IMR-90 (cell line): ENCODE measurements around the gene GAD2. TPM values are rescaled to one million over a fixed set of nuclear protein-coding genes. Genes with fewer than 3 reads are reported as not detected.
A peak's percentile ranks its signal among the peaks of the same experiment; 100 is the strongest.

ENCODE experiments used
- ATAC-seq: fragments of 200-7000 bp; cut with Tn5 transposase; 2 replicates; pipeline ENCODE4 v1.9.1; 2020; ENCODE audit warnings: low read depth, mild to moderate bottlenecking, moderate library complexity
- BruUV-seq: library from RNA; stranded (reverse); fragments of 400-500 nt; replicated peaks from 2 replicates; lab custom pipeline; 2021; lab: Mats Ljungman, UMichigan
- CTCF ChIA-PET: fragments of 300-600 bp; formaldehyde crosslinking; extraction: SDS; loops from one replicate; lab custom pipeline; 2021; ENCODE audit warnings: antibody characterized with exemption; lab: Yijun Ruan, JAX
- POLR2A ChIA-PET: fragments of 300-600 bp; sonication (Branson Sonifier 250); formaldehyde crosslinking; loops from one replicate; lab custom pipeline; 2022; ENCODE audit warnings: antibody characterized with exemption; ENCODE audit not compliant: unreplicated experiment; lab: Charles Lee
- DNase-seq: peaks from one replicate; pipeline ENCODE4 v3.0.0; 2013
- H2AFZ ChIP-seq: replicated peaks from 2 replicates; pipeline ENCODE3; 2013; ENCODE audit warnings: low read length, mild to moderate bottlenecking; ENCODE audit not compliant: poor library complexity
- H2AK5ac ChIP-seq: 2 replicates; pipeline ENCODE4 v1.6.1; 2013; ENCODE audit warnings: low read depth, low read length, inconsistent platforms
- H2AK9ac ChIP-seq: replicated peaks from 2 replicates; pipeline ENCODE3; 2013; ENCODE audit warnings: mild to moderate bottlenecking, low read depth, low read length, moderate library complexity; ENCODE audit not compliant: poor library complexity
- H2BK120ac ChIP-seq: 2 replicates; pipeline ENCODE4 v1.6.1; 2013; ENCODE audit warnings: low read depth, low read length, inconsistent platforms
- H2BK15ac ChIP-seq: 3 replicates; pipeline ENCODE4 v1.6.1; 2013; ENCODE audit warnings: low read depth, low read length, inconsistent platforms
- H2BK20ac ChIP-seq: 2 replicates; pipeline ENCODE4 v1.6.1; 2013; ENCODE audit warnings: low read depth, mild to moderate bottlenecking, inconsistent platforms, low read length, moderate library complexity
- H2BK5ac ChIP-seq: 2 replicates; pipeline ENCODE4 v1.6.1; 2013; ENCODE audit warnings: mild to moderate bottlenecking, low read depth, low read length, inconsistent platforms; ENCODE audit not compliant: poor library complexity, severe bottlenecking
- H3K14ac ChIP-seq: replicated peaks from 2 replicates; pipeline ENCODE4 v1.6.1; 2013; ENCODE audit warnings: low read depth, low read length, inconsistent platforms
- H3K18ac ChIP-seq: 2 replicates; pipeline ENCODE4 v1.6.1; 2013; ENCODE audit warnings: low read depth, low read length, control low read depth
- H3K23ac ChIP-seq: 2 replicates; pipeline ENCODE4 v1.6.1; 2013; ENCODE audit warnings: low read depth, low read length, inconsistent platforms
- H3K27ac ChIP-seq: 2 replicates; pipeline ENCODE4 v1.5.1; 2013; ENCODE audit warnings: mild to moderate bottlenecking, control low read depth, low read length; ENCODE audit not compliant: insufficient read depth
- H3K27me3 ChIP-seq: 2 replicates; pipeline ENCODE4 v1.6.1; 2013; ENCODE audit warnings: low read length; ENCODE audit not compliant: control insufficient read depth, insufficient read depth
- H3K36me3 ChIP-seq: 2 replicates; pipeline ENCODE4 v1.6.1; 2013; ENCODE audit warnings: low read length, mixed read lengths; ENCODE audit not compliant: control insufficient read depth, insufficient read depth
- H3K4ac ChIP-seq: 2 replicates; pipeline ENCODE4 v1.6.1; 2013; ENCODE audit warnings: low read depth, low read length, inconsistent platforms
- H3K4me1 ChIP-seq: 2 replicates; pipeline ENCODE4 v1.6.1; 2013; ENCODE audit warnings: low read length, mixed read lengths; ENCODE audit not compliant: control insufficient read depth, insufficient read depth
- H3K4me2 ChIP-seq: 2 replicates; pipeline ENCODE4 v1.6.1; 2013; ENCODE audit warnings: low read depth, mild to moderate bottlenecking, control low read depth, low read length, moderate library complexity
- H3K4me3 ChIP-seq: 2 replicates; pipeline ENCODE4 v1.5.1; 2013; ENCODE audit warnings: low read depth, mild to moderate bottlenecking, control low read depth, low read length, moderate library complexity; ENCODE audit not compliant: insufficient read depth
- H3K56ac ChIP-seq: 2 replicates; pipeline ENCODE4 v1.6.1; 2013; ENCODE audit warnings: low read length, inconsistent platforms; ENCODE audit not compliant: insufficient read depth; ENCODE audit errors: extremely low read depth
- H3K79me1 ChIP-seq, 2 experiments: 2 replicates each; pipeline ENCODE4 v1.6.1; 2013; ENCODE audit warnings: low read length in 2 of 2, inconsistent platforms in 1 of 2, low read depth in 1 of 2
- H3K9ac ChIP-seq: 2 replicates; pipeline ENCODE4 v1.6.1; 2013; ENCODE audit warnings: low read depth, low read length, control low read depth
- H3K9me1 ChIP-seq: 2 replicates; pipeline ENCODE4 v1.6.1; 2013; ENCODE audit warnings: low read length, inconsistent platforms; ENCODE audit not compliant: insufficient read depth
- H3K9me3 ChIP-seq: 2 replicates; pipeline ENCODE4 v1.6.1; 2013; ENCODE audit warnings: low read length; ENCODE audit not compliant: control insufficient read depth, insufficient read depth
- H4K20me1 ChIP-seq: 2 replicates; pipeline ENCODE4 v1.6.1; 2013; ENCODE audit warnings: low read length, inconsistent platforms; ENCODE audit not compliant: insufficient read depth
- H4K5ac ChIP-seq: 2 replicates; pipeline ENCODE4 v1.6.1; 2013; ENCODE audit warnings: mild to moderate bottlenecking, low read depth, low read length, control low read depth
- H4K8ac ChIP-seq, 2 experiments: 2 replicates each; pipeline ENCODE4 v1.6.1; 2013; ENCODE audit warnings: low read depth in 2 of 2, low read length in 2 of 2, control low read depth in 1 of 2, inconsistent platforms in 1 of 2
- H4K91ac ChIP-seq: 2 replicates; pipeline ENCODE4 v1.6.1; 2013; ENCODE audit warnings: low read depth, low read length, inconsistent platforms; ENCODE audit not compliant: insufficient read depth
- MAFK ChIP-seq: IDR thresholded peaks from 2 replicates; pipeline ENCODE4 v1.6.1; 2012; ENCODE audit warnings: low read depth, low read length, improper control_type of control experiment
- RFX5 ChIP-seq: IDR thresholded peaks from 2 replicates; pipeline ENCODE4 v1.8.0; 2012; ENCODE audit warnings: low read depth, mild to moderate bottlenecking, low read length, moderate library complexity
- WGBS, 2 experiments: methylation state at CpG; one replicate each; pipeline versions ENCODE4 v1.1.5 to v1.1.7; 2013; ENCODE audit warnings: missing lambda C conversion rate in 2 of 2; ENCODE audit not compliant: insufficient read length in 1 of 2; ENCODE audit errors: extremely low coverage in 2 of 2; 5-methylcytosine and 5-hydroxymethylcytosine counted together
- dilution Hi-C: fragments of 300-500 bp; cut with HindIII; formaldehyde crosslinking; loops from one replicate; pipeline ENCODE4 v1.14.3; 2018; ENCODE audit warnings: low sequenced_read_pairs; ENCODE audit not compliant: unreplicated experiment
- in situ Hi-C: fragments of 300-500 bp; cut with MboI; formaldehyde crosslinking; loops from 3 replicates; pipeline ENCODE4 v1.14.3; 2019; ENCODE audit warnings: low sequenced_read_pairs, inconsistent platforms, mixed read lengths
- intact Hi-C: fragments of 100-400 bp; cut with micrococcal nuclease; formaldehyde crosslinking; loops from 2 replicates; pipeline ENCODE4 v1.10.0; 2022
- polyA plus RNA-seq, 3 experiments: library from polyadenylated mRNA; depleted of rRNA; stranded (reverse); fragments of >200 nt; gene quantifications; 2 replicates each; pipeline ENCODE4 v1.2.3, GENCODE V29; 2012; ENCODE audit warnings: low replicate concordance in 1 of 3
- total RNA-seq: library from RNA; depleted of rRNA; stranded (reverse); fragments of >200 nt; gene quantifications from 2 replicates; pipeline ENCODE4 v1.2.3, GENCODE V29; 2012

GAD2 gene
- total and polyA plus RNA-seq, 2 of the 4 experiments (the other 2 are of a cell fraction) = not detected

DNA sequence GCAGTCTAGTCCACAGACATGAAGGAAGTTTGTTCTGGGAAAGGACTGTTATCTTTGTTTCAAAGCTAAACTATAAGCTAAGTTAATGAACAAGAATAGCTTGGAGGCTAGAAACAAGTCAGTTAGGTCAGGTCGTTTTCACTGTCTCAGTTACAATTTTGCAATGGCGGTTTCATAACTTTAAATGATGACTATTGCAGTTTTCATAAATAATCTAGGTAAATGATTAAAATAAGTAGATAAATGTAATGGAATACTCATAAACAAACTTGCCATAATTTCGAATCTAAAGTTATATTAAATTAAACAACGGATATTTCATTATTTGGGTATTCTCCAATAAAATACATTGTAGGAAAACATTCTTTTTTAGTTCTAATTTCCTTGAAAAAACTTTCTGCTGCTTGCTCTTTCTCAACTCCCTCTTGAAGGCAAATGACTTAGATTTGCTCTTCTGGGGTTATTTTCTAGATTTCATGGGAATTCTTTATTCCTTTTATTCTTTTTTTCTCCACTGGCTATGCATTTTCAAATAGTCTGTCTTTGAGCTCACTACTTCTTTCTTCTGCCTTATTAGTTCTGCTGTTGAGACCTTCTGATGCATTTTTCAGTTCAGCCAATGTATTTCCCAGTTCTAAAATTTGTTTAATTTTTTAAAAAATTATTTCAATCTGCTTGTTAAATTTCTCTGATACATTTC is 117.8 kb downstream of the GAD2 start:
- Histone ChIP-seq H4K20me1 (no peaks in the 10 kb centered on the region), H3K9ac (no peak overlapping the region), H4K8ac (no peak overlapping the region), H2AK9ac (no peak overlapping the region), H3K79me1 (no peaks in the 10 kb centered on the region), H2BK120ac (no peak overlapping the region), H3K27ac (no peak overlapping the region), H2BK5ac (no peak overlapping the region), H2BK20ac (no peak overlapping the region), H3K4ac (no peak overlapping the region), H3K4me3 (no peak overlapping the region), H3K9me1 (no peaks in the 10 kb centered on the region), H3K9me3 (peaks cover 1% of the 10 kb centered on the region), H4K91ac (no peak overlapping the region), H3K27me3 (no peaks in the 10 kb centered on the region), H3K18ac (no peak overlapping the region), H2AFZ (no peak overlapping the region), H3K56ac (no peak overlapping the region), H4K5ac (no peak overlapping the region), H3K36me3 (no peaks in the 10 kb centered on the region), H3K4me1 (no peaks in the 10 kb centered on the region), H2AK5ac (no peak overlapping the region), H3K4me2 (no peak overlapping the region), H3K23ac (no peak overlapping the region), H2BK15ac (no peak overlapping the region), H3K14ac (no peak overlapping the region)
- POLR2A ChIA-PET = no interaction called here
- no peak for DNase-seq
- CTCF ChIA-PET = no interaction called here
- WGBS, 2 experiments = no CpG with 5 or more reads among the region's 4 CpGs
- no peak for ATAC-seq
- TF ChIP-seq RFX5 (no peak), MAFK (peak; percentile 48; the same call in 1 of the 2 replicates)
- intact Hi-C loops = no loop called here
- dilution Hi-C loops = no loop called here
- BruUV-seq = no TSS peak
- in situ Hi-C loops = no loop called here
